Measurements from ENCODE around the gene SDR9C7.

- no peak for TF ChIP-seq CTCF (IDR thresholded peaks at IDR 0.05; ENCODE audit: low read depth, low read length)
- TF ChIP-seq MAX (IDR thresholded peaks at IDR 0.05; ENCODE audit: low read depth, low read length), result no peak
- TF ChIP-seq POLR2A (IDR thresholded peaks at IDR 0.05; ENCODE audit: extremely low read depth, insufficient read length), result no peak
These were observed 26.1 kb downstream of the SDR9C7 start for GRCh38 chr12:56908136-56908535.
